OCI-LY7 (cell line): Measurements from ENCODE around the gene WNT2B. TPM values are rescaled to one million over a fixed set of nuclear protein-coding genes. Genes with fewer than 3 reads are reported as not detected.

Experiments
- BruUV-seq: library from RNA; stranded (reverse); fragments of 400-500 nt; replicated peaks from 2 replicates; lab custom pipeline; 2021; lab: Mats Ljungman, UMichigan
- CTCF ChIA-PET: fragments of 300-600 bp; sonication (Branson Sonifier 250); formaldehyde crosslinking; loops from one replicate; lab custom pipeline; 2022; ENCODE audit warnings: antibody characterized with exemption; ENCODE audit not compliant: unreplicated experiment; lab: Charles Lee
- POLR2A ChIA-PET: fragments of 300-600 bp; sonication (Branson Sonifier 250); formaldehyde crosslinking; loops from one replicate; lab custom pipeline; 2022; ENCODE audit warnings: antibody characterized with exemption; lab: Charles Lee
- DNase-seq: peaks from one replicate; pipeline ENCODE4 v3.0.0-alpha.2; 2015; ENCODE audit warnings: low spot score
- H2AFZ ChIP-seq: fragments of 200-600 bp; sonication (generic), shearing (Covaris generic); 2 replicates; pipeline ENCODE4 v1.6.1; 2014; ENCODE audit warnings: mild to moderate bottlenecking, antibody characterized with exemption, low read length, moderate library complexity
- H3K27ac ChIP-seq: fragments of 200-600 bp; sonication (generic); 2 replicates; pipeline ENCODE4 v1.5.1; 2014; ENCODE audit warnings: mixed run types, low read depth, mild to moderate bottlenecking, moderate library complexity, low read length, inconsistent platforms; ENCODE audit not compliant: poor library complexity, severe bottlenecking
- H3K36me3 ChIP-seq: fragments of 200-600 bp; sonication (generic); 2 replicates; pipeline ENCODE4 v1.6.1; 2014; ENCODE audit warnings: mild to moderate bottlenecking, antibody characterized with exemption, low read length, moderate library complexity, mixed read lengths; ENCODE audit not compliant: insufficient read depth
- H3K4me1 ChIP-seq: fragments of 200-600 bp; sonication (generic); 2 replicates; pipeline ENCODE4 v1.5.1; 2014; ENCODE audit warnings: mild to moderate bottlenecking, low read length; ENCODE audit not compliant: insufficient read depth, poor library complexity, severe bottlenecking
- H3K4me2 ChIP-seq: fragments of 200-600 bp; sonication (generic); 2 replicates; pipeline ENCODE4 v1.6.1; 2014; ENCODE audit warnings: mild to moderate bottlenecking, low read length
- H3K4me3 ChIP-seq: fragments of 200-600 bp; sonication (generic); 2 replicates; pipeline ENCODE4 v1.5.1; 2014; ENCODE audit warnings: mild to moderate bottlenecking, low read depth, low read length; ENCODE audit not compliant: poor library complexity, severe bottlenecking
- H3K79me2 ChIP-seq: fragments of 200-600 bp; sonication (generic); 2 replicates; pipeline ENCODE4 v1.6.1; 2016; ENCODE audit warnings: low read depth, mild to moderate bottlenecking, low read length, moderate library complexity, mixed read lengths; ENCODE audit not compliant: insufficient read depth
- H3K9me2 ChIP-seq: fragments of 200-600 bp; sonication (generic); 2 replicates; pipeline ENCODE4 v1.6.1; 2016; ENCODE audit warnings: mild to moderate bottlenecking, low read length, mixed read lengths; ENCODE audit not compliant: insufficient read depth
- H3K9me3 ChIP-seq: fragments of 200-600 bp; sonication (generic); 2 replicates; pipeline ENCODE4 v1.6.1; 2014; ENCODE audit warnings: mild to moderate bottlenecking, mixed run types, low read length, mixed read lengths
- H4K20me1 ChIP-seq: fragments of 200-600 bp; sonication (generic); 2 replicates; pipeline ENCODE4 v1.6.1; 2014; ENCODE audit warnings: mild to moderate bottlenecking, antibody characterized with exemption, low read length, moderate library complexity, mixed read lengths; ENCODE audit not compliant: insufficient read depth
- EZH2phosphoT487 ChIP-seq: fragments of 200-600 bp; sonication (generic); IDR thresholded peaks from 2 replicates; pipeline ENCODE4 v1.6.1; 2018; ENCODE audit warnings: low read depth, borderline replicate concordance, mild to moderate bottlenecking, mixed run types, antibody characterized with exemption, low read length, moderate library complexity, mixed read lengths
- intact Hi-C: fragments of 100-400 bp; cut with micrococcal nuclease; formaldehyde crosslinking; loops from one replicate; pipeline ENCODE4 v1.10.0; 2022; ENCODE audit not compliant: unreplicated experiment
- total RNA-seq, 2 experiments: library from RNA; depleted of rRNA in 1 of 2; stranded (reverse); fragments of >200 nt in 1 of 2; shearing (Covaris generic) in 1 of 2; gene quantifications; 2 replicates each; pipeline ENCODE4 v1.2.3, GENCODE V29; 2014 to 2022
- TF ChIP-seq, protein P1 (sequence below): fragments of 200-600 bp; sonication (generic); conservative IDR thresholded peaks from 2 replicates; pipeline ENCODE4 v1.5.1; 2014; ENCODE audit warnings: mild to moderate bottlenecking, antibody characterized with exemption, low read length, moderate library complexity, mixed read lengths

Gene WNT2B
- total RNA-seq, 2 experiments from 2014 or later = 0.32 to 0.91 TPM

DNA sequence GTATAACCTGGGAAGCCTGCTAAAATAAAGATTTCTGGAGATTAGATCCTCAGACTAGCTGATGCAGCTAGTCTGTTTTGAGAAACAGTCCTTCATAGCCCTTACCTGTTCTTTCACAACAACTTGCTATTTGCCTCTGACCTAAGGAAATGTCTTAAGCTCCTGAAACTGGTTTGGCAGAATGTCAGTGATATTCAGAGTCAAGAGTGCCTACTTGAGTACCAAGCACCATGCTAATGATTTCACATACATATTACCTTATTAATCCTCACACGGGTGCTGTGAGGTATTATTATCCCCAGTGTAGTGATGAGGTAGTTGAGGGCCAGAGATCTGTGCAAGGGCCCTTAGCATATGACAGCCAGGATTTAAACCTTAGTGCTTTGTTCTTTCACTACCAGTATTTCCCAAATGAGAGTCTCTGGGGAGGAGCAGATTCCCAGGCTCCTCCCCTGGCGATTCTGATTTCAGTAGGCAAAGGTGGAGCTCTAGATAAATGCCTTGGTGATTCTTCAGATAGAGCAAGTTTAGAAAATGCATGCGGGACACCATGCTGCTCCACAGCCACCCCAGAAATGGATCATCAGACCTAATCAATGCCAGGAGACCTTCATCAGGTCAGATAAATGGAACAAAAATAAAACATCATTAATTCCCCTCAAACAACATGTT, 47.4 kb upstream of the WNT2B start:
- no peak for TF ChIP-seq EZH2phosphoT487
- intact Hi-C loops = no loop called here
- DNase-seq = no peak
- Histone ChIP-seq H3K4me3 (no peak overlapping the region), H3K79me2 (no peaks in the 10 kb centered on the region), H3K4me1 (peaks cover 36% of the 10 kb centered on the region), H3K9me2 (no peaks in the 10 kb centered on the region), H2AFZ (no peak overlapping the region), H3K4me2 (no peak overlapping the region), H3K27ac (no peak overlapping the region), H3K36me3 (peaks cover 8% of the 10 kb centered on the region), H4K20me1 (no peaks in the 10 kb centered on the region), H3K9me3 (no peaks in the 10 kb centered on the region)
- CTCF ChIA-PET = no interaction called here
- POLR2A ChIA-PET = no interaction called here
- BruUV-seq = no TSS peak

DNA sequence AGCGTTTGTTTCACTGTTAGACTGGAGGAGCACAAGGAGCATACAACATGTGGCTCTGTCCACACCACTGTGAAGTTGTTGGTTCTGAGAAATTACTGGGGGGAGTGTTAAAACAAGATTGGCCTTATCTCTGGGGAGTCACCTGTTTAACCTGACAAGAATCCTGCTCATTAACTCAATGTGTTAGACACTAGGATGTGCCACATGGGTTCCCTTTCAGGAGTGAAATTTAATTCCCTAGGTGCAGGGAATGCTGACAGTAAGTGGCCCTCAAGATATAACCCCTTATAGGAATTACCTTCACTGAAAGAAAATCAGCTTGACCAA, 45.8 kb upstream of the WNT2B start:
- H3K79me2 ChIP-seq = no peaks in the 10 kb centered on the region
- no peak for TF ChIP-seq EZH2phosphoT487
- TF ChIP-seq, protein P1, sequence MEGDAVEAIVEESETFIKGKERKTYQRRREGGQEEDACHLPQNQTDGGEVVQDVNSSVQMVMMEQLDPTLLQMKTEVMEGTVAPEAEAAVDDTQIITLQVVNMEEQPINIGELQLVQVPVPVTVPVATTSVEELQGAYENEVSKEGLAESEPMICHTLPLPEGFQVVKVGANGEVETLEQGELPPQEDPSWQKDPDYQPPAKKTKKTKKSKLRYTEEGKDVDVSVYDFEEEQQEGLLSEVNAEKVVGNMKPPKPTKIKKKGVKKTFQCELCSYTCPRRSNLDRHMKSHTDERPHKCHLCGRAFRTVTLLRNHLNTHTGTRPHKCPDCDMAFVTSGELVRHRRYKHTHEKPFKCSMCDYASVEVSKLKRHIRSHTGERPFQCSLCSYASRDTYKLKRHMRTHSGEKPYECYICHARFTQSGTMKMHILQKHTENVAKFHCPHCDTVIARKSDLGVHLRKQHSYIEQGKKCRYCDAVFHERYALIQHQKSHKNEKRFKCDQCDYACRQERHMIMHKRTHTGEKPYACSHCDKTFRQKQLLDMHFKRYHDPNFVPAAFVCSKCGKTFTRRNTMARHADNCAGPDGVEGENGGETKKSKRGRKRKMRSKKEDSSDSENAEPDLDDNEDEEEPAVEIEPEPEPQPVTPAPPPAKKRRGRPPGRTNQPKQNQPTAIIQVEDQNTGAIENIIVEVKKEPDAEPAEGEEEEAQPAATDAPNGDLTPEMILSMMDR = no peak
- no peaks in the 10 kb centered on the region for H4K20me1 ChIP-seq
- no TSS peak for BruUV-seq
- intact Hi-C loops = no loop called here
- DNase-seq = no peak
- no peaks in the 10 kb centered on the region for H3K9me2 ChIP-seq
- peak overlapping the region; percentile 57 for H3K4me2 ChIP-seq
- peaks cover 43% of the 10 kb centered on the region for H3K4me1 ChIP-seq
- no peaks in the 10 kb centered on the region for H3K9me3 ChIP-seq
- H3K36me3 ChIP-seq = no peaks in the 10 kb centered on the region
- H3K4me3 ChIP-seq = peak overlapping the region; percentile 19
- ChIA-PET POLR2A (interaction anchor here (0.7 to 0.8 kb wide), 5 partner anchors 13 to 241 kb away, joined by 3 to 5 read pairs (median 3); no protein-coding TSS in a partner anchor), CTCF (interaction anchor here (0.7 kb wide), 1 partner anchor 9 kb away, joined by 3 read pairs; no protein-coding TSS in a partner anchor)
- no peak overlapping the region for H3K27ac ChIP-seq
- no peak overlapping the region for H2AFZ ChIP-seq

DNA sequence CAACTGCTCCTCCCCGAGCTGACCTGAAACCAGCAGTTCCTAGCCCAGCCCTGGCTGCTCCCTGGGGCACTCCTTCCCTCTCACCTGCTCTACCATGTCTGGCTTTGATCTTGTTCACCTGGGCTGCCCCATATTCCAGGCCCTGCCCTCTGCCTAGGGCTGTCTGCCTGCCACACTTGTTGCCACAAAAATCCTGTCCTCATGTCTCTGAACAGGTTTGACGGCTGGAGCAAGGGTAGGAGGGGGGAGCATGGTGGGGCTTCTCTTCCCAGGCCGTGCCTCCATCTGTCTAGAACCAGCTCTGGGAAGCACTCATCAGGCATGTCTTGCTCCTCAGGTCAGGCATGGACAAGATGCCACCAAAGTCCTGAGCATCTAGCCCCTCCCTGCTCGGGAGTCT, 44.3 kb upstream of the WNT2B start:
- no peak overlapping the region for H3K4me3 ChIP-seq
- no peaks in the 10 kb centered on the region for H3K79me2 ChIP-seq
- DNase-seq = no peak
- no peak overlapping the region for H2AFZ ChIP-seq
- peaks cover 43% of the 10 kb centered on the region for H3K4me1 ChIP-seq
- no peak overlapping the region for H3K4me2 ChIP-seq
- intact Hi-C loops = no loop called here
- no peak for TF ChIP-seq EZH2phosphoT487
- TF ChIP-seq, protein P1 = no peak
- no peaks in the 10 kb centered on the region for H4K20me1 ChIP-seq
- no peaks in the 10 kb centered on the region for H3K9me2 ChIP-seq
- CTCF ChIA-PET = interaction anchor here (0.6 kb wide), 2 partner anchors 45 to 192 kb away, joined by 4 read pairs; no protein-coding TSS in a partner anchor
- POLR2A ChIA-PET = interaction anchor here (0.7 kb wide), 1 partner anchor 31 kb away, joined by 3 read pairs; no protein-coding TSS in a partner anchor
- no peaks in the 10 kb centered on the region for H3K36me3 ChIP-seq
- no TSS peak for BruUV-seq
- H3K9me3 ChIP-seq = no peaks in the 10 kb centered on the region
- H3K27ac ChIP-seq = no peak overlapping the region
